Endometrium (tissue), 2 donors: ENCODE results near the gene TTC39B.
A peak's percentile ranks its signal among the peaks of the same experiment; 100 is the strongest.

ENCODE experiments used
- FAIRE-seq: peaks from 2 replicates; lab custom pipeline; 2012; peaks lifted over from hg19 to GRCh38; lab: Jason Lieb, UNC
- donor health status: control.
- donor health status: control.

TTC39B gene

GRCh38 chr9:15300218-15300617 lies 6.8 kb downstream of the TTC39B start:
- FAIRE-seq, result no peak

GRCh38 chr9:15299374-15299939 lies 7.6 kb downstream of the TTC39B start:
- FAIRE-seq, result no peak

DNA sequence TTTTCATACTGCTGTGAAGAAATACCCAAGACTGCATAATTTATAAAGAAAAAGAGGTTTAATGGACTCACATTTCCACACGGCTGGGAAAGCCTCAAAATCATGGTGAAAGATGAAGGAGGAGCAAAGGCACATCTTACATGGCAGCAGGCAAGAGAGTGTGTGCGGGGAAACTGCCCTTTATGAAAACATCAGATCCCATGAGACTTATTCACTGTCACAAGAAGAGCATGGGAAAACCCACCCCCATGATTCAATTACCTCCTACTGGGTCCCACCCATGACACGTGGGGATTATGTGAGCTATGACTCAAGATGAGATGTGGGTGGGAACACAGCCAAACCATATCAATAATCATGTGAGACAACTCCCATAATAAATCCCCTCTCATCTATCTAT lies 8.7 kb downstream of the TTC39B start:
- FAIRE-seq, result no peak

DNA sequence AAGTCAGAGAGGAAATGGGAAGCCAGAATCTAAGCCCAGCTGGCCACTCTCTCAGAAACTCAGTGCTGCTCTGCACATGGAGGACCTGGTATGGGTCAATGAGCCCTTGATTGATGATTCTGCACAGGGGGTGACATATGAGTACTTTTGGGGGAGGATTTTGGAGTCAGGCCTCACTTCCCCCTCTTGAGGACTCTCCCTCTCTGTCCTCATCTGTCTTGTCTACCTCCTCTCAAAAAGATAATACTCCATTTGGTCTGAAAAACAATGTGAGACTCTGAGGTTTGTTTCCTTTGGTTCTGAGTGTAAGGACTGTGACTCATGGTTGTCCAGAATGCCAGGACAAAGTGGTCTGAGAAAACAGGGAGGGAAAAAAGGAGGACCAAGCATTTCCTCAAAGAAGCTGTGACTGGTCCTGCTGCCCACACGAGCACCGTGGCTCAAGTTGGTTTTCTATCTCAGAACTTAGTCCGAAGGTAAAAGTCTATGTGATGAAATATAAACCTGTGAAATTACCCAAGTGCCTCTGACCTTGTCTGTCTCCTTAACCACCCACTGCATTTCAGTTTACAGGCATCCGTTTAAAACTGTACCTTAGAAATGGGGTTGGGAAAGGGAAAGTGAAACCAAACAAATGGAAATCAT lies 11.1 kb downstream of the TTC39B start:
- no peak for FAIRE-seq

DNA sequence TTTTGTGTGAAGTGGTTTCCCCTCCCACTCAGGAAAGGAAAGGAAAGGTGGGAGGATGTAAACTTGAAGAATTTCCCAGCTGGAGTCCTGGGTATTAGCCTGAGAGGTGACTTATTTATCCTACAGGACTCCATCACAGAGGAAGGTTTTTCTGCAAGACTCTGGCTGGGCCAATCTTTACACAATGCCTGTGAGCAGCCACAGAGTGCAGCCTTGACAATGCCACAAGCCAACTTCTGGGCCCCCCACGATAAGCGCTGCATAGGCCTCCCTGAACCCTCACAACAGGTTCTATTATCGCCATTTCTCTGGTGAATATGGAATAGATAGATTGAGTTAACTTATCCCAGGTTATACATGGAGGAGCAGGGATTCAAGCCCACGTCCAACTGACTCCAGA lies 12.4 kb downstream of the TTC39B start:
- no peak for FAIRE-seq

GRCh38 chr9:15293804-15294316 lies 13.2 kb downstream of the TTC39B start:
- no peak for FAIRE-seq

DNA sequence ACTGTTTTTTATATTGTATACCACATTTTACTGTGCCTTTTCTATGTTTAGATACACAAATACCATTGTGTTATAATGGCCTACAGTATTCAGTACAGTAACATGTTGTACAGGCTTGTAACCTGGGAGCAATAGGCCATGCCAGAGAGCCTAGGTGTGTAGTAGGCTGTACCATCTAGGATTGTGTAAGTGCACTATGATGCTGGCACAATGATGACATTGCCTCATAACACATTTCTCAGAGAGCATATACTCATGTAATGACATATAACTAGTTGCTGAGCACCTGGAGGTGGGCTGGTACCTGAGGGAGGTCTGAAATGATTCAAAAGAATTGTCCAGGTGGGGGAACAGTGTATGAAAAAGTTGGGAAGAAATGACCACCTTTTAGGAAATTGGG lies 13.9 kb downstream of the TTC39B start:
- FAIRE-seq, result no peak

DNA sequence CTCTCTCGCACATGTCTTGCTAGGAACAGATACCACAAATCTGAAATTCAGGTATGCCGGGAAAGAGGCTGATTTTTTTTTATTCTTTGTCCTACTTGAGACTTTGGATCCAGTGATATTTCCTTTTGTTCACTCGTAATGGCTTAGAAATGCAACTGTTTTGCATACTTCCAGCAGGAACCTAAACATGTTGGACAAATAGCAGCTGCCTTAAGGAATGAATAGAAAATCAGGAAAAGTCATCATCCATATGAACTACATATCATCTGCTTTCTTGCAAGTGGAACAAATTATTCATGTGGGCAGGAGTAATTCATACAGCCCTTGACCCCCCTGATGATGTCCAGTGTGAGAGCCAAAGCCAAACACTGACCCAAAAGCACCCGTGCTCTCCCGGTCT lies 17.4 kb downstream of the TTC39B start:
- no peak for FAIRE-seq

- FAIRE-seq, result no peak
Observed at GRCh38 chr9:15287309-15287708, 19.7 kb downstream of the TTC39B start.

DNA sequence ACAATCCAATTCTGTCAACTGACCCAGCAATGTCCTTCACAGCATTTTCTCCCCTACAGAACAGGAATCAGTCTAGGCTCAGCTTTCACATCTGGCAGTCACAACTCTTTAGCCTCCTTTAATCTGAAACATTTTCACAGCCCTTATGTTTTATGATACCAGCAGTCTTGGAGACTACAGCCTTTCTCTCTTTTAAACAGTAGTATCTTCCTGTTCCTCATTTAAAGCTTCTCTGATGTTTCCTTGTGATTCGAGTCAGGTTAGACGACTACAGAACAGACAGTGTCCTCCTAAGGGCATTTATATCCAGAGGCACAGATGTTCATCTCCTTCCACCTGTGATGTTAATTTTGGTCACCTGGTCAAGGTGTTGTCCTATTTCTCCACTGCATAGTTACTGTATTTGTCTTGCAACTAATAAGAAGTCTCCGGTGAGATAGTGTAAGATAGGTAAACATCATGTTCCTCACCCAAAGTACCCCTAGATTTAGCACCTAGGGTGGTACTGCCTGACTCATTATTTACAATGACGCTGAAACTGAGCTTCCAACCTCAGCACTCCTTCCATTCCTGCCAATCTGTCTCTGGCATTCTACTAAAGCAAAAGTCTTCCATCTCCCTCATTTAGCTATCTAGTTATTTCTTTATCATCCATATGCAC lies 20.7 kb downstream of the TTC39B start:
- FAIRE-seq, result no peak

GRCh38 chr9:15282567-15283285 lies 24.3 kb downstream of the TTC39B start:
- FAIRE-seq, result no peak

DNA sequence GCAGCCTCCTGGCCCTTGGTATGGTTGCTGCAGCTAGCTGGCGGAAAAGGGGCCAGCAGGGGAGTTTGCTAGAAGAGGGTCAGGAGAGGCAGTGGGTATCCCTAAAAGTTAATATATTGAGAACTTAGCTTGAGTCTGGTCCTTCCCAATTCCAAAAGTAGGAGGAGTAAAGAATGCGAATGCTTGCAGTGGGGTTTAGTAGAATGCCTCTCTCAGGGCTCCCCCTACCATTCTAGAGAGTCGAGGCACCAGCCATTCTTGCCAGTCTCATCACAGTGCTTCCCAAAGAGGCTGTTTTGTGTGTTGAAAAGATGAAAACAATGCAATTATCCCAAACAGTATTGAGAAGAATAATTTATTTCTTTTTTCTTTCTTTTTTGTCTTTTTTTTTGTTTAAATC lies 26.4 kb downstream of the TTC39B start:
- no peak for FAIRE-seq

- FAIRE-seq, result no peak
Observed at GRCh38 chr9:15278839-15279238, 28.2 kb downstream of the TTC39B start.

- no peak for FAIRE-seq
Observed at GRCh38 chr9:15278091-15278687, 28.8 kb downstream of the TTC39B start.

DNA sequence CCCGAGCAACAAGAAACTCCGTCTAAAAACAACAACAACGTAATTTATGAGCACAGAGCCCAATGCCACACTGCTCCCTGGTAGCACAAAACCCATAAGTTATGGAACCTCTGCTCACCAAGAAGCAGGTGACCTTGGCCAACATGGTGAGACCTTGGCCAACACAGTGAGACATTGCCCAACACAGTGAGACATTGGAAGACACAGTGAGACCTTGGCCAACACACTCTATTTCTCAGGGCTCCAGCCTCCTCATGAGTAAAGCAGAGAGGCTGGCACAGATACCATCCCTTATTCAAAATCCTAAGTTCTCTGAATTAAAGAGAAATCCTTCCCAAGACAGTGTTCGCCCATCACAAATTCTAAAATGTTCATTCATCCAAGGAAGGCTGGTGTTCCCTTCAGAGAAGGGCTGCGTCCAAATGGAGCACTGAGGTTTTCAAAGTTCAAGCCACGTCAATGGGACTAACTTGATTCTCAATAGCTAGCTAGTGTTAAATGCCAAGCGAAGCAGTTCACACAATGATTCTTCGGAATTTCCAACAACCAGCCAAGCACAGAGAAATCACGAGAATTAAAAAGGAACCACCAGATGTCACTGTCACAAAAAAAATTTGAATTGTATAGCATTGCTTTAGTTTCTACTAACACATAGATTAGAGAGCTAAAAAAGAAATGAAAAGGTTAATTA lies 29.5 kb downstream of the TTC39B start:
- peak; percentile 88 for FAIRE-seq

DNA sequence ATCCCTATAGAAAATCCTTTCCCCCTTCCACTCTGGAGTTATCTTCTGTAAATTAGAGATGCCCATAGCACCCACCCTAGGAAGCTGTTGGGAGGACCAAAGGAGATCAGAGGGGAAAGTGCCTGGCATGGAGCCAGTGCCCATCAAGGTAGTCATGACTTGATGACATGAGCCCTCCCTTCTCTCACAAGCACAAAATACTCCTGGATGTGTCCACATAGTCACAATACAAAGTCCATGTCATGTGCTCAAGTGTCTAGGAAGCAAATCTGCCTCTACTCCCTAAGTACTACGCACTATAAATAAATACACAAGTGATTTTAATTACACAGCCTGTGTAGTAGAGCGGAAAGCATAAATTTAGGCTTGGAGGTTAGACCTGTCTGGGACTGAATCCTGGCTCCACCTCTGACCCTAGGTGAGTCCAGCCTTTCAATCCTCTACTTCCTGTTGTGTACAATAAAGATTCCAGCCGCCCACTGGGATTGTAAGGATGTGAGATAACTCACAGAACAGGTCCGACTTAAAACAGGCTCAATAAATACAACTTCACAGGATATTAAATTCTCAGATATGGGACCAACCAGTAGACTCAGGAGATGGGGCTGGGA lies 30.6 kb downstream of the TTC39B start:
- no peak for FAIRE-seq

- no peak for FAIRE-seq
Observed at GRCh38 chr9:15274425-15274824, 32.6 kb downstream of the TTC39B start.

GRCh38 chr9:15272377-15272928 lies 34.6 kb downstream of the TTC39B start:
- no peak for FAIRE-seq

GRCh38 chr9:15271403-15271802 lies 35.6 kb downstream of the TTC39B start:
- no peak for FAIRE-seq

- no peak for FAIRE-seq
Observed at GRCh38 chr9:15268782-15269181, 38.2 kb downstream of the TTC39B start.

DNA sequence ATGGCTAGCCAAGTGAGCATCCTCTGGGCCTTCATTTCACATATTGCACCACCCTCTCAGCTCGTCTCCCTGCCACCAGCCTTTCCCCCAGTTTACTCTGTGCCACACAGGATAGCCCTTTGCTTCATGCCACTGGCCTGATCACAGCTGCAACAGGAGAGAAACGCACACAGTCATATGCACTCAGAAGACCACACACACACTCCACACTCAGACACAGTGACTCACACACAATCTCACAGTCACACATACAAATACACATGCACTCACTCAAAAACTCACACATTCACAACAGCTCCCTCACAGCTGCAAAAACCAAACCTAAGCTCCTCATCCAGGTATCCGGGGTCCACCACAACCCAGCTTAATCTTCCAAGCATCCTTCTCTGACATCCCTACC lies 38.7 kb downstream of the TTC39B start:
- no peak for FAIRE-seq
